Mucosa of gallbladder (tissue), 1 donor: ENCODE measurements around the gene NISCH. TPM values are rescaled to one million over a fixed set of nuclear protein-coding genes. Genes with fewer than 3 reads are reported as not detected.
A peak's percentile ranks its signal among the peaks of the same experiment; 100 is the strongest.

ENCODE experiments used
- DNase-seq: peaks from one replicate; pipeline ENCODE4 v3.0.0-alpha.2; 2020; ENCODE audit warnings: low spot score
- total RNA-seq: library from RNA; stranded (reverse); gene quantifications from one replicate; pipeline ENCODE4 v1.2.1, GENCODE V29; 2021
- donor health status: DM: no; HTN: no; CAD: no.

The NISCH gene
- 111 TPM for total RNA-seq

DNA sequence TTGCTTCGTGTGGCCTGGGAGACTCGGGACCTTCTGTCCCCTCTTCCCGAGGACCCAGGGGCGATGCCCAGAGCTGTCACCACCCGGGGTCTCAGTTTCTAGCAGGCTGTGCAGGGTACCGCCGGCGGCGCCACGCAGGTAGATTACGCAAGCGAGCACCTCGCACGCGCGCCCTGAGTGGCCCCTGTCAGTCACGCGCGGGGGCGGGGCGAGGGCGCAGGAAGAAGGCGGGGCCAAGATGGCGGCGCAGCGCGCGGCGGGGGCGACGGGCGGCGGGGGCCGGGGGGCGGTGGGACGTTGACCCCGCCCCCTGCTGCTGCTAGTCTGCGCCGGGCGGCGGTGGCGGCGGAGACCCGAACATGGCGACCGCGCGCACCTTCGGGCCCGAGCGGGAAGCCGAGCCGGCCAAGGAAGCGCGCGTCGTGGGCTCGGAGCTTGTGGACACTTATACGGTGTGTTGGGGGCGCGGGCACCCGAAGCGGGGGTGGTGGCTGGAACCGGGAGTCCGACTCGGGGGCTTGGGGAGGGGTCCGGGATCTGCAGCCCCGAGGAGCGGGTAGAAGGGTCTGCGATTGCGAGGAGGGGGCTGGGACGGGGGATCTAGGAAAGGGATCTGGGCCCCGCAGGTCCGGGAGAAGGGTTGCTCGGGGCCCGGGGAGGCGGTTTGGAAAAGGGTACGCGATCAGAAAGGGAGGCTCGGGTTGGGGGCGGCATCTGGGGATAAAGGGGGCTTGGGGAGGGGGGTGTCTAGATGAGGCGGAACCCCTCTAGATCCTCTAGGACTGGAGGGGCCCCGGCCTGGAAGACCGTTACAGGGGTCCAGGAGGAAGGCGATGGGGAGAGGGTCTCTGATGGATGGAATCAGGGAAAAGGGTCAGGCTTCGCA, at the start of gene NISCH:
NISCH (plus strand) TSS at position 322 of the 886 bp plus-strand sequence; CDS start at position 360, 38 bp downstream.
- DNase-seq = peak; percentile 89

DNA sequence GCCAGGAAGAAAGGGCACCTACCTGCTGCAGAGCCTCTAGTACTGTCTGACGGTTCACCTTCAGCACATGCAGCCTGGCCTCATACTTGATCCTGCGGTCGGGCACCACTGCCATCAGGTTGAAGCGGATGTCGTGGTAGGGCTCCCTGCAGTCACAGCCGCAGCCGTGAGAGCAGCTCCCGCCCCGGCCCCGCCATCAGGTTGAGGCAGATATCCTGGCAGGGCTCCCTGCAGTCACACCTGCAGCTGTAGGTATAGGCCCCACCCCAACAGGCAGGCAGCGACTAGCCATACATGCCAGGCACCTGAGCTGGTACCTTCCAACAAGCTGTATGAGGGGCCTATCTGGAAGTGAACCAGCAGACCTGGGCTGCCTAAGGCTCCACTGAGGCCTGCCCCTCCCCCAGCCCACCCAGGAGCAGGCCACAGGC, 49.2 kb upstream of the NISCH start:
- DNase-seq = no peak

GRCh38 chr3:52406791-52407510, 48.5 kb upstream of the NISCH start:
- no peak for DNase-seq

DNA sequence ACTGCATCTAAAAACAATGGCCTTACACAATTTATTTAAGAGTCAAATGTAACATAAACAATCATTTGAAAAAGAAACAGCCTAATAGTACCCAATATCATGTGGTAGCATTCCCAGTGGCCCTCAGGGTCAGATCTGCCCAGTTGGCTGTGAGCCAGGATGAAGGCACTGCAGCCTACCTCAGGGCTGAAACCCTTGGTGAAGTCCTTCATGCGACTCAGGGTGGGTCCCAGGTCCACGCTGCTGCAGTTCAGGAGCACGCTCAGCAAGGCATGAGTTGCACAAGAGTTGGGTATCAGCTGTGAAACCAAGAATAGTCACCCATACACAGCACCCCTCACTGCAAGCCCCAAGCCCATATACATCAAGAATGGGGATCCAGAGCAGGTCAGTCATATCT, 47.6 kb upstream of the NISCH start:
- no peak for DNase-seq

- DNase-seq = no peak
Observed at GRCh38 chr3:52408466-52408865, 46.9 kb upstream of the NISCH start.

DNA sequence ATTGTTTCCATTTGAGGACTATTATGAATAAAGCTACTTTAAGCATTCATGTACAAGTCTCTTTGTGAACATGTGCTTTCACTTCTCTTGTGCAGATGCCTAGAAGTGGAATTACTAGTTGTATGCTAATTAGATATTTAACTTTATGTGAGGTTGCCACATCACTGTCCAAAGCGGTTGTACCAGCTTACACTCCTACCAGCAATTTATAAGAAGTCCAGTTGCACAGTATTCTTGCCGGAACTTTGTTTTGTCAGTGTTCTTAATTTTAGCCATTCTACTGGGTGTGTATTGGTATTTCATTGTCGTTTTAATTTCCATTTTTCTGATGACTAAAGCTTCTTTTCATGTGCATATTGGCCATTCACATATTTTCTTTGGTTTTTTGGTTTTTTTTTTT, 39.6 kb upstream of the NISCH start:
- no peak for DNase-seq

GRCh38 chr3:52420388-52420787, 35.0 kb upstream of the NISCH start:
- DNase-seq = no peak

GRCh38 chr3:52422669-52423068, 32.7 kb upstream of the NISCH start:
- no peak for DNase-seq

- no peak for DNase-seq
Observed at GRCh38 chr3:52423173-52423572, 32.2 kb upstream of the NISCH start.

GRCh38 chr3:52428151-52429005, 27.0 kb upstream of the NISCH start:
- peak; percentile 71 for DNase-seq

DNA sequence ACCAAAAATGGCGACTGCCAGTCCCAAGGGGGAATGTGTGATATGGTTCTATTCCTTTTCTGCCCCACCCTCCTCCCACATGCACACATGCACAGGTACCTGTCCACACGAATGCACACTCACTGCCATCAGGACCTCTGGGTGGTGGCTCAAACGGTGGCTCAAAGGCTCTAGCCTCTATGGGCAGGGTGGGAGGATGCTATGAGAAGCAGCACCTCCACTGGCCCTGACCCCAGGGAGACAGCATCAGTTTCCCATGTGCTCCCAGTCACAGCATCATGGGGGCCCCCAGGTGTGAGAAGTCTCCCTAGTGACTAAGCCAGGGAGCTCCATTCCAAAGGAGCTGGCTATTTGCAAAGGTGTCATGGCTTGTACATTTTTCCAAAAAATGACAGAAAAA, 26.4 kb upstream of the NISCH start:
- no peak for DNase-seq

GRCh38 chr3:52429779-52430415, 25.5 kb upstream of the NISCH start:
- no peak for DNase-seq

DNA sequence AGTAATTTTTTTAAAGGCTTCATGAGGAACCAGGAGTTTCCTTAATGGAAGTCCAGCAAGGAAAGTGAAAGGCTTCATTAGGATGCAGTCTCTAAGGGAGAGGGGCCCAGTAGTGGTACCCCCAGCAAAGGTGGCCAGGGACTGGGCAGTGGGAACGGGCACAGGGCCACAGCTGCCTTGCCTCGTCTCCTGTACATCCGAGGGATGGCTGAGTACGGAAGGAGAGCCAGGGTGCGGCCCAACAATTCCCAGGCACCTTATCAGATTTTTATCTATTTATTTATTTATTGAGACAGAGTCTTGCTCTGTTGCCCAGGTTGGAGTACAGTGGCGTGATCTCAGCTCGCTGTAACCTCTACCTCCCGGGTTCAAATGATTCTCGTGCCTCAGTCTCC, 25.0 kb upstream of the NISCH start:
- DNase-seq = no peak

DNA sequence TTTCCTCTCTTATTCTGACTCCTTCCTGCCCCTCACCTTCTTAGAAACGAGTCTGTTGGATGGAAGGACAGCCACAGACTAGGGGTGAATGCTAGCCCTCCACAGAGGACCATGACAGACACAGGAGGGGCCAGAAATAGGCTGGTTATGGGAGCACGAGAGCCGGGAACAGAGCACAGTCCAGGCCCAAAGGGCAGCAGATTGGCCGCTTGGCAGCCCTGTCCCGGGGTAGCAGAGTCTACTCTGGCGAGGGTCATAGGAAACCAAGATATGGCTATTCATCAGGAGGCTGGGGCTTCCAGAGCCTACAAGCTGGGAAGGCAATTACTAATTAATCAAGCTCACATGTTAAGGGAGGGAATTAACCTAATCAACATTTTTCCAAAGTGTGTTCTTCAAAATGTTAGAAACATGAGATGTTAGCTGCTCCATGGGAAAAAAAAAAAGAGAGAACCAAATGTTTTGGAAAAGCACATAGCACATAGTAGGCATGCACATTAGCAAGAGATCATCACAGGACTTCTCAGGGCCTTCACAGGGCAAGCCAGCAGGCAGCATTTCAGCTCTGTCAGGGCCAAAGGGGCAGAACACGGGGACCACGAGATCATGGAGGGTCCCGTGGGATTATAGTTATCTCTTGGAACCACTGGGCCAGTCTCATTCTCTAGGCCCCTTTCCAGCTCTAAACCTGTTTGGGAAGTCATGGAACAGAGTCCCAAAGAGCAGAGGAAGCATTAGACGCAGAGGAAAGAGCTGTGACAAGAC, 23.8 kb upstream of the NISCH start:
- no peak for DNase-seq

DNA sequence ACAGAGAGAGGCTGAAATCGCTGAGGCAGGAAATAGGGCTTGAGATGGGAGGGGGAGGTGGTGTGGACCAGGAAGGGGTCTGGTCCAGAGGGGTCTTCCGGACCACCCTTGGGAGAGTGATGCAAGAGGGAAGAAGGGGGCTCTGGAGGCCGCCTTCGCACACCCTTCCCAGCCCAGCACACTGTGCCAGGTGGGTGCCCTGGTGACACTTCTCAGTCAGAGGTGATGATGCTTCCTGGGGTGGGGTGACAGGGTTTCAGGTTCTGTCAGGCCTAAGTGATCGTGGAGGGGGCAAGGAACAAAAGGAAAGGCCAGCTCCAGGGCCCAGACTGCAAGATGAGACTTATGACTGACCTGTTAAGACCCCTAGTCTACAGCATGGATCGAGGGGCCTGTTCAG, 23.2 kb upstream of the NISCH start:
- no peak for DNase-seq

DNA sequence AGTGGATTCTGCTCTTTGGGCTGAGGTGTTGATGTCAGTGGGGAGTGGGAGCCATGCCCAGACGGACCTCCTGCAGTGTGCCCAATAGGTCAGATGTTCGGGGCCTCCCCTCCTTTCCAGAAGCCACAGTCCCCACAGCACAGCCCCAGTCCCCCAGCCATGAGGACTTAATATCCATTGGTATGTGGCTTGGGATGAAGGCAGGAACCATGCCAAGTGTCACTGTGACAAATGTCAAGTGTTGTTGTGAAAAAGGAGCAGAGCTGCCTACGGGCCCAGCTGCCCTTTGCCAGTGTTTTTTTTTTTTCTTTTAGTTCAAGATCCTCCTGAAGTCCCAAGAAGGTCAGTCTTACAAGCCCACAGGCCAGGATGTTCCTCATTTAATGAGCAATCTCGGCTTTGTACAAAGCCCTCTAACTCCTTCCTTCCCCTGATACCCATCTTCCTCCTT, 22.7 kb upstream of the NISCH start:
- DNase-seq = no peak

GRCh38 chr3:52433328-52433995, 21.9 kb upstream of the NISCH start:
- DNase-seq = no peak

GRCh38 chr3:52433996-52434479, 21.4 kb upstream of the NISCH start:
- no peak for DNase-seq

DNA sequence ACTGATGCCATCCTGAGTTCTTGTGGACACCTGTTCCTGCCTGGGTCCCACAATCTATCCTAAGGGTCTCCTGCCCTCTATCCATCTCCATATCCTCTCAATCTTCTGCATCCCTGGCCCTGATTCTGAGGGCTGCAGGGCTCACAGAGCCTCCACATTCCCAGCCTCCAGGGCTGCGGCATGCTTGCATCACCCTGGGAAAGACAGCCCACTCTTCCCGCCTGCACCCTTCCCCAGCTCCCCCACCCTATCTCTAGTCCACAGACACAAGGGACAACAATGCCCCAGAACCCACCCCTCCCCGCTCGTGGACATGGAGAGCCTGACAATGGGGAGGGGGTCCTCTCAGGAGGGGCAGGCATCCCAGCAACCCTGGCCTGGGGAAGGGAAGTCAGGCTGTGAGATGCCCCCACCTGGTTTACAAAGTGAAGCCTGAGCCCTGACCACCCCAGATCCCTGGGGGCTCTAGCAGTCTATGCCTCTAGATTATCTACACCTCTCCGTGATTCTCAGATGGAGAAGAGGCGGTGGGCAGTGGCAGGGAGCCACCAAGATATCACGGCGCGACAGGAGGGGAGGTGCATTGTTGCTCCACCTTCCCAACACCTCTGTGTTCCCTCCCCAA, 20.8 kb upstream of the NISCH start:
- no peak for DNase-seq
